ENCODE data around the gene DTNB. TPM values are rescaled to one million over a fixed set of nuclear protein-coding genes. Genes with fewer than 3 reads are reported as not detected.

DTNB gene
- total and polyA plus RNA-seq, 10 of the 15 experiments (the other 5 are each of a cell fraction or from before 2014, with no cell fraction given): 4.5 to 30.6 (median 11.9) TPM

- TF ChIP-seq ATF3 (IDR thresholded peaks at IDR 0.05; ENCODE audit: borderline replicate concordance, extremely low read depth, low read depth, low read length) (peak; percentile 39; the same call in 1 of the 2 replicates), NFIC (IDR thresholded peaks at IDR 0.05; ENCODE audit: low read depth, low read length) (peak; percentile 22; the same call in 1 of the 2 replicates), CREM (IDR thresholded peaks at IDR 0.05; ENCODE audit: low read depth) (peak; percentile 49; the same call in 1 of the 2 replicates), EZH2 (IDR thresholded peaks at IDR 0.05; ENCODE audit: borderline replicate concordance, control insufficient read depth, low read depth, low read length) (no peak), JUND (IDR thresholded peaks at IDR 0.05; ENCODE audit: low read depth, low read length) (no peak), KLF5 (IDR thresholded peaks at IDR 0.05; ENCODE audit: partially characterized antibody) (no peak), LARP7 (IDR thresholded peaks at IDR 0.05) (no peak), PML (IDR thresholded peaks at IDR 0.05; ENCODE audit: low read length) (no peak), CEBPB (IDR thresholded peaks at IDR 0.05; ENCODE audit: borderline replicate concordance in 1 of 2, low read depth in 2 of 2, low read length in 2 of 2) (no peak), E4F1 (IDR thresholded peaks at IDR 0.05; ENCODE audit: borderline replicate concordance, partially characterized antibody) (peak; percentile 40), FOXK2 (IDR thresholded peaks at IDR 0.05) (no peak), MXI1 (IDR thresholded peaks at IDR 0.05; ENCODE audit: low read depth, low read length) (0 out of 2 replicates have a peak, but pooled peaks have one; percentile 23), USF2 (IDR thresholded peaks at IDR 0.05; ENCODE audit: borderline replicate concordance, low read depth, low read length) (peak; percentile 74; the same call in 1 of the 2 replicates), SP1 (IDR thresholded peaks at IDR 0.05; ENCODE audit: low read depth, low read length) (peak; percentile 45), USF1 (IDR thresholded peaks at IDR 0.05; ENCODE audit: borderline replicate concordance, extremely low read length, insufficient read depth, low read depth, low read length) (peak; percentile 83), YY1 (IDR thresholded peaks at IDR 0.05; ENCODE audit: low read depth, low read length) (peak; percentile 92), PAX8 (IDR thresholded peaks at IDR 0.05) (peak; percentile 95), ETV6 (conservative IDR thresholded peaks at IDR 0.05 in 1 of 2, IDR thresholded peaks at IDR 0.05 in 1 of 2; ENCODE audit: borderline replicate concordance in 1 of 2, low read depth in 1 of 2) (peak in 1 of 2 experiments; percentile 94; a peak in 2 of 4 replicates), BCL3 (IDR thresholded peaks at IDR 0.05; ENCODE audit: borderline replicate concordance, insufficient read depth, low read depth, low read length, poor library complexity, severe bottlenecking) (no peak), BHLHE40 (IDR thresholded peaks at IDR 0.05; ENCODE audit: borderline replicate concordance in 1 of 2, low read depth in 2 of 2, low read length in 1 of 2) (0 out of 4 replicates have a peak, but pooled peaks have one; percentile 6 to 8), POLR2AphosphoS5 (IDR thresholded peaks at IDR 0.05; ENCODE audit: low read length) (peak; percentile 81), DPF2 (IDR thresholded peaks at IDR 0.05) (0 out of 2 replicates have a peak, but pooled peaks have one; percentile 54), CBX5 (IDR thresholded peaks at IDR 0.05; ENCODE audit: low read depth) (no peak)
These were observed 255.5 kb downstream of the DTNB start (continued) for GRCh38 chr2:25417715-25418369.

Measured in GM12878 (cell line).